ENCODE measurements around the gene STIM2.

DNA sequence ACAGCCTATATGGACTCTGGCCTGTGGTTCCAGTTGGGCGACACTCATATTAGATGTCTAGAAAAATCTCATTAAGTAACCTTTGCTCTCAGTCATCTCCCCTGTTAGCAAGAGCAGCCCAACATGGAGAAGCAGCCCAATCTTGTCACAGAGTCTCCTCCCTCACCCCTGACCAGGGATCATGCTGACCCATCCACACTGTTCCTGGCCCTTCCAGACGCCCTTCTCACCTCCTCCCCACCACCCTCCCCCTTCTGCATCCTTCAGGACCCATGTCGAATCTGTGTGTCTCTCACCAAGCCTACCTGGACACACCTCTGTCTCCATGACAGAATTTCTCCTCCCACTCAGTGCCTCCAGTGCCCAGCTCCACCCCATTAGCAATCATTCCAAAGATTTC, 190.1 kb downstream of the STIM2 start:
- TF ChIP-seq GATA3 (IDR thresholded peaks at IDR 0.05; ENCODE audit: low read depth, low read length) (no peak), GATA2 (IDR thresholded peaks at IDR 0.05; ENCODE audit: low read depth, low read length) (no peak)

Data from SH-SY5Y (cell line).